GM19455 (cell line): ENCODE data around the gene MYH1.
"Not testable (repeated sequence)": the region's sequence is repeated elsewhere in the genome, so short reads cannot be mapped to it uniquely, and the experiment has no call there.

Experiments
- ATAC-seq: cut with Tn5 transposase; IDR thresholded peaks from one replicate; pipeline ENCODE4 v1.9.1; 2021; ENCODE audit not compliant: unreplicated experiment

MYH1 gene

GRCh38 chr17:10518271-10519037, at the start of gene MYH1:
MYH1 (minus strand) TSS chr17:10518542; CDS start chr17:10516642, 1,900 bp downstream.
- no peak for ATAC-seq

GRCh38 chr17:10563991-10564660, 45.8 kb upstream of the MYH1 start:
- no peak for ATAC-seq

GRCh38 chr17:10558049-10558448, 39.7 kb upstream of the MYH1 start:
- no peak for ATAC-seq

GRCh38 chr17:10557422-10557821, 39.1 kb upstream of the MYH1 start:
- no peak for ATAC-seq

GRCh38 chr17:10556301-10557005, 38.1 kb upstream of the MYH1 start:
- ATAC-seq = no peak

GRCh38 chr17:10550014-10550413, 31.7 kb upstream of the MYH1 start:
- no peak for ATAC-seq

- no peak for ATAC-seq
These were observed 30.9 kb upstream of the MYH1 start, which contains the start of gene MYH2 for GRCh38 chr17:10549096-10549842. MYH2 (minus strand) TSS chr17:10549658; CDS start chr17:10547920, 1,738 bp downstream.

- no peak for ATAC-seq
These were observed 29.0 kb upstream of the MYH1 start for GRCh38 chr17:10547351-10547750.

GRCh38 chr17:10543486-10543885, 25.1 kb upstream of the MYH1 start:
- ATAC-seq = not testable (repeated sequence)

- ATAC-seq = not testable (repeated sequence)
These were observed 22.8 kb upstream of the MYH1 start for GRCh38 chr17:10541179-10541578.

GRCh38 chr17:10532026-10532425, 13.7 kb upstream of the MYH1 start:
- no peak for ATAC-seq

GRCh38 chr17:10527419-10527818, 9.1 kb upstream of the MYH1 start:
- no peak for ATAC-seq

GRCh38 chr17:10526517-10526916, 8.2 kb upstream of the MYH1 start:
- no peak for ATAC-seq

- ATAC-seq = no peak
These were observed 4.7 kb upstream of the MYH1 start for GRCh38 chr17:10523064-10523463.

- ATAC-seq = no peak
These were observed 3.6 kb upstream of the MYH1 start for GRCh38 chr17:10521949-10522348.

- no peak for ATAC-seq
These were observed 1.7 kb downstream of the MYH1 start for GRCh38 chr17:10516638-10517037.

- no peak for ATAC-seq
These were observed 2.3 kb downstream of the MYH1 start for GRCh38 chr17:10516065-10516464.

- ATAC-seq = no peak
These were observed 4.9 kb downstream of the MYH1 start for GRCh38 chr17:10513299-10514067.

- ATAC-seq = no peak
These were observed 5.5 kb downstream of the MYH1 start for GRCh38 chr17:10512856-10513255.

- no peak for ATAC-seq
These were observed 18.4 kb downstream of the MYH1 start for GRCh38 chr17:10499950-10500349.
